Naive thymus-derived CD4-positive, alpha-beta T cell (primary cell): ENCODE data around the gene ZNF322. TPM values are rescaled to one million over a fixed set of nuclear protein-coding genes. Genes with fewer than 3 reads are reported as not detected.
"Not testable (repeated sequence)": the region's sequence is repeated elsewhere in the genome, so short reads cannot be mapped to it uniquely, and the experiment has no call there.

Experiments
- ATAC-seq: fragments of 150-1000 bp; cut with Tn5 transposase; 2 replicates; pipeline ENCODE4 v1.10.0; 2021; ENCODE audit warnings: mild to moderate bottlenecking, moderate library complexity
- CTCF ChIA-PET: fragments of 350-600 bp; sonication (Branson Sonifier 250); formaldehyde crosslinking; loops from one replicate; lab custom pipeline; 2021; ENCODE audit warnings: antibody characterized with exemption; lab: Charles Lee
- POLR2A ChIA-PET: fragments of 350-600 bp; sonication (Branson Sonifier 250); formaldehyde crosslinking; loops from one replicate; lab custom pipeline; 2021; ENCODE audit warnings: antibody characterized with exemption, inconsistent platforms; lab: Charles Lee
- DNase-seq, 9 donors: peaks; one replicate each; pipeline versions ENCODE4 v3.0.0 to v3.0.0-alpha.2; 2020 to 2022; ENCODE audit warnings: mixed read lengths in 1 of 9
- H3K27ac ChIP-seq: one replicate; pipeline ENCODE4 v1.7.0; 2013; ENCODE audit warnings: mild to moderate bottlenecking, low read depth, low read length, moderate library complexity
- H3K27me3 ChIP-seq, 2 donors: one replicate each; pipeline ENCODE4 v1.7.0; 2013; ENCODE audit warnings: low read length in 2 of 2, mild to moderate bottlenecking in 2 of 2, moderate library complexity in 2 of 2; ENCODE audit not compliant: control insufficient read depth in 2 of 2, insufficient read depth in 2 of 2
- H3K36me3 ChIP-seq, 3 experiments: 1 replicate in 2 of 3; 2 replicates in 1 of 3; pipeline ENCODE4 v1.7.0; 2013; ENCODE audit warnings: low read length in 3 of 3, mild to moderate bottlenecking in 3 of 3, moderate library complexity in 1 of 3; ENCODE audit not compliant: insufficient read depth in 3 of 3, control insufficient read depth in 2 of 3
- H3K4me1 ChIP-seq, 2 donors: one replicate each; pipeline ENCODE4 v1.7.0; 2013; ENCODE audit warnings: low read length in 2 of 2, mild to moderate bottlenecking in 2 of 2, moderate library complexity in 1 of 2; ENCODE audit not compliant: control insufficient read depth in 2 of 2, insufficient read depth in 2 of 2
- H3K4me3 ChIP-seq: 2 replicates; pipeline ENCODE4 v1.7.0; 2013; ENCODE audit warnings: mild to moderate bottlenecking, low read length
- H3K9me3 ChIP-seq, 3 experiments: 1 replicate in 2 of 3; 2 replicates in 1 of 3; pipeline ENCODE4 v1.7.0; 2013; ENCODE audit warnings: low read length in 3 of 3; ENCODE audit not compliant: control insufficient read depth in 2 of 3
- H3K27ac Mint-ChIP-seq, 9 donors: one replicate each; pipeline ENCODE4 v1.8.0; 2020 to 2022; ENCODE audit warnings: mixed read lengths in 9 of 9, mild to moderate bottlenecking in 8 of 9, moderate library complexity in 5 of 9, inconsistent platforms in 2 of 9
- H3K27me3 Mint-ChIP-seq, 5 donors: one replicate each; pipeline ENCODE4 v1.8.0; 2021 to 2022; ENCODE audit warnings: mixed read lengths in 5 of 5, mild to moderate bottlenecking in 1 of 5
- H3K36me3 Mint-ChIP-seq, 5 donors: one replicate each; pipeline ENCODE4 v1.8.0; 2020 to 2022; ENCODE audit warnings: mixed read lengths in 5 of 5, mild to moderate bottlenecking in 3 of 5, inconsistent platforms in 1 of 5
- H3K4me1 Mint-ChIP-seq, 7 donors: one replicate each; pipeline ENCODE4 v1.8.0; 2020 to 2022; ENCODE audit warnings: mixed read lengths in 7 of 7, mild to moderate bottlenecking in 3 of 7, inconsistent platforms in 1 of 7
- H3K4me3 Mint-ChIP-seq, 10 donors: one replicate each; pipeline ENCODE4 v1.8.0; 2020 to 2022; ENCODE audit warnings: mild to moderate bottlenecking in 10 of 10, mixed read lengths in 10 of 10, moderate library complexity in 6 of 10, inconsistent platforms in 2 of 10
- H3K9me3 Mint-ChIP-seq, 11 donors: one replicate each; pipeline ENCODE4 v1.8.0; 2020 to 2022; ENCODE audit warnings: mixed read lengths in 11 of 11, mild to moderate bottlenecking in 4 of 11, inconsistent platforms in 1 of 11, moderate library complexity in 1 of 11
- intact Hi-C, 2 donors: fragments of 100-400 bp; cut with micrococcal nuclease; formaldehyde crosslinking; loops; one replicate each; pipeline ENCODE4 v1.15.1; 2023
- polyA plus RNA-seq, 2 donors: library from polyadenylated mRNA; unstranded; fragments of 300-500 nt; fragmentation: Illumina TruSeq; gene quantifications; one replicate each; pipeline ENCODE4 v1.2.3, GENCODE V29; 2021
- total RNA-seq, 6 experiments: library from RNA in 5 of 6; stranded (reverse) in 5 of 6; gene quantifications; 1 replicate in 5 of 6; 2 replicates in 1 of 6; pipeline ENCODE4 v1.2.3 and lab custom pipeline; 2021 to 2026

The ZNF322 gene
- total RNA-seq (10 to 100 TPM in 3 of 5 experiments, 1 to 10 TPM in 2; 5.3 to 23.1 (median 15.4) TPM), polyA plus RNA-seq (1 to 10 TPM; 5.1 to 7.1 TPM), total RNA-seq (lab: John Stamatoyannopoulos, UW) (5.7 reads per million, percentile 26 among the genes with 10 or more reads in this experiment)

- Mint-ChIP-seq H3K9me3 (no peaks in the 10 kb centered on the region), H3K27me3 (peaks cover 18 to 29% (median 23%) of the 10 kb centered on the region in 5 donors), H3K4me1 (peaks cover 23 to 49% (median 38%) of the 10 kb centered on the region in 7 donors), H3K4me3 (peak within 1 kb of the TSS; percentile 77 to 93 (median 88)), H3K27ac (peak within 1 kb of the TSS in 8 of 9 donors; percentile 19 to 85 (median 65)), H3K36me3 (peaks cover 0 to 28% (median 22%) of the 10 kb centered on the region in 5 donors)
- H3K4me1 ChIP-seq: peaks cover 11 to 13% of the 10 kb centered on the region in 2 donors
- no peaks in the 10 kb centered on the region for H3K27me3 ChIP-seq
- H3K4me3 ChIP-seq: peak within 1 kb of the TSS; percentile 75
- intact Hi-C loops: loop anchor here (1.0 to 2.0 kb wide), 2 partner anchors 52 to 53 kb away; no protein-coding TSS in a partner anchor
- ChIA-PET POLR2A (no interaction called here), CTCF (no interaction called here)
- no peaks in the 10 kb centered on the region for H3K9me3 ChIP-seq
- peak within 1 kb of the TSS; percentile 65 for H3K27ac ChIP-seq
- peak; percentile 99 for ATAC-seq
- peak; percentile 69 to 92 (median 71) for DNase-seq
- peaks cover 0 to 11% (median 0%) of the 10 kb centered on the region in 3 experiments for H3K36me3 ChIP-seq
Measured at GRCh38 chr6:26659042-26659999, at the start of gene ZNF322. TSS of gene ZNF322 (minus strand) at chr6:26659746. CDS start at chr6:26638553, 21,193 bp downstream.

DNA sequence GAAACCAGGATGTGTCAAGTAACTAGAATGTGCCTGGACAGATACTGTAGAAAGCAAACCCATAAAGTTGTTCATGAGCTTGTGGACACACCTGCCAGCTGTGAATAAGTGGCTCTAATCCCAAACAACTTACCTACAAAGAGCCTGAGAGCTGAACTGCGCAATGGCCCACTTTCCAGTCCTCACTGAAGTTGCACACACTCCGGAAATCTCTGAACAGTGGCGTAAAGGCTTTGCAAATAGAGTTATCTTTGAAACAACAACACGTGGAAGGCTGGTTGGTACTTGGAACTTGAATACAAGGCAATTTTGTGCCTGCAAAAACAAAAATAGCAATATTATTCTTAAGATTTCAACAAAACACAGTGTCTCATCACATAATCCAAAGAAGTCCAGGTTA lies 46.2 kb upstream of the ZNF322 start:
- ATAC-seq, DNase-seq, intact Hi-C loops, H3K9me3 Mint-ChIP-seq, H3K4me1 ChIP-seq, H3K27me3 ChIP-seq, POLR2A ChIA-PET, CTCF ChIA-PET, H3K36me3 ChIP-seq, H3K4me3 ChIP-seq, H3K4me3 Mint-ChIP-seq, H3K36me3 Mint-ChIP-seq, H3K4me1 Mint-ChIP-seq, H3K27me3 Mint-ChIP-seq, H3K27ac Mint-ChIP-seq, H3K27ac ChIP-seq, H3K9me3 ChIP-seq: not testable (repeated sequence)

GRCh38 chr6:26705352-26705751 lies 45.8 kb upstream of the ZNF322 start:
- ATAC-seq, H3K27me3 ChIP-seq, H3K9me3 ChIP-seq, H3K4me3 ChIP-seq, H3K36me3 Mint-ChIP-seq, intact Hi-C loops, H3K4me3 Mint-ChIP-seq, H3K4me1 ChIP-seq, H3K36me3 ChIP-seq, CTCF ChIA-PET, H3K27me3 Mint-ChIP-seq, DNase-seq, POLR2A ChIA-PET, H3K27ac Mint-ChIP-seq, H3K4me1 Mint-ChIP-seq, H3K27ac ChIP-seq, H3K9me3 Mint-ChIP-seq: not testable (repeated sequence)

GRCh38 chr6:26701023-26701747 lies 41.6 kb upstream of the ZNF322 start:
- CTCF ChIA-PET, H3K4me1 ChIP-seq, H3K27me3 Mint-ChIP-seq, H3K27me3 ChIP-seq, POLR2A ChIA-PET, DNase-seq, ATAC-seq, H3K9me3 ChIP-seq, H3K36me3 ChIP-seq, H3K4me1 Mint-ChIP-seq, intact Hi-C loops, H3K27ac Mint-ChIP-seq, H3K36me3 Mint-ChIP-seq, H3K4me3 Mint-ChIP-seq, H3K4me3 ChIP-seq, H3K9me3 Mint-ChIP-seq, H3K27ac ChIP-seq: not testable (repeated sequence)

GRCh38 chr6:26697496-26697895 lies 38.0 kb upstream of the ZNF322 start:
- H3K27me3 Mint-ChIP-seq, H3K4me3 ChIP-seq, DNase-seq, H3K27me3 ChIP-seq, H3K9me3 Mint-ChIP-seq, H3K27ac ChIP-seq, H3K4me3 Mint-ChIP-seq, POLR2A ChIA-PET, H3K36me3 Mint-ChIP-seq, ATAC-seq, H3K4me1 ChIP-seq, H3K4me1 Mint-ChIP-seq, H3K9me3 ChIP-seq, intact Hi-C loops, CTCF ChIA-PET, H3K36me3 ChIP-seq, H3K27ac Mint-ChIP-seq: not testable (repeated sequence)

GRCh38 chr6:26689324-26689947 lies 29.9 kb upstream of the ZNF322 start:
- CTCF ChIA-PET, H3K9me3 Mint-ChIP-seq, POLR2A ChIA-PET, H3K36me3 ChIP-seq, H3K4me1 ChIP-seq, DNase-seq, H3K9me3 ChIP-seq, ATAC-seq, H3K27me3 ChIP-seq, H3K4me3 Mint-ChIP-seq, H3K27ac Mint-ChIP-seq, H3K27ac ChIP-seq, H3K4me3 ChIP-seq, intact Hi-C loops, H3K27me3 Mint-ChIP-seq, H3K4me1 Mint-ChIP-seq, H3K36me3 Mint-ChIP-seq: not testable (repeated sequence)
